Mucosa of rectum (tissue), 2 donors: ENCODE measurements around the gene HEG1.

Experiments
- H3K27ac ChIP-seq, 2 donors: one replicate each; pipeline ENCODE4 v1.7.0; 2013; ENCODE audit warnings: inconsistent platforms in 2 of 2, low read depth in 2 of 2, low read length in 2 of 2
- H3K27me3 ChIP-seq, 2 donors: one replicate each; pipeline ENCODE4 v1.7.0; 2013; ENCODE audit warnings: low read length in 2 of 2; ENCODE audit not compliant: control insufficient read depth in 2 of 2, insufficient read depth in 2 of 2
- H3K36me3 ChIP-seq, 2 donors: one replicate each; pipeline ENCODE4 v1.7.0; 2013; ENCODE audit warnings: low read length in 2 of 2; ENCODE audit not compliant: control insufficient read depth in 2 of 2, insufficient read depth in 2 of 2
- H3K4me1 ChIP-seq, 2 donors: one replicate each; pipeline ENCODE4 v1.7.0; 2013; ENCODE audit warnings: low read length in 2 of 2, mild to moderate bottlenecking in 1 of 2; ENCODE audit not compliant: control insufficient read depth in 2 of 2, insufficient read depth in 2 of 2
- H3K4me3 ChIP-seq, 2 donors: one replicate each; pipeline ENCODE4 v1.7.0; 2013; ENCODE audit warnings: low read length in 2 of 2
- H3K9ac ChIP-seq, 2 donors: one replicate each; pipeline ENCODE4 v1.7.0; 2013; ENCODE audit warnings: low read length in 2 of 2, low read depth in 1 of 2, mild to moderate bottlenecking in 1 of 2
- H3K9me3 ChIP-seq, 2 donors: one replicate each; pipeline ENCODE4 v1.7.0; 2013; ENCODE audit warnings: low read length in 2 of 2; ENCODE audit not compliant: control insufficient read depth in 2 of 2
- donor health status: healthy.
- donor health status: Normal muscosa, but diverticular disease.

Gene HEG1

GRCh38 chr3:125057186-125057850, 1.5 kb upstream of the HEG1 start:
- Histone ChIP-seq H3K9ac (no peak overlapping the region), H3K4me3 (no peak overlapping the region), H3K27me3 (no peaks in the 10 kb centered on the region), H3K4me1 (peaks cover 10 to 13% of the 10 kb centered on the region in 2 donors), H3K9me3 (no peaks in the 10 kb centered on the region), H3K36me3 (no peaks in the 10 kb centered on the region), H3K27ac (no peak overlapping the region)

GRCh38 chr3:125055331-125055912, 375 bp downstream of the HEG1 start:
- H3K4me1 ChIP-seq, result peaks cover 15 to 21% of the 10 kb centered on the region in 2 donors
- H3K9me3 ChIP-seq, result no peaks in the 10 kb centered on the region
- peak overlapping the region; percentile 64 to 69 for H3K27ac ChIP-seq

GRCh38 chr3:125054449-125055329, 1.1 kb downstream of the HEG1 start:
- peak overlapping the region; percentile 61 to 72 for H3K9ac ChIP-seq
- H3K4me1 ChIP-seq, result peaks cover 15 to 21% of the 10 kb centered on the region in 2 donors
- no peaks in the 10 kb centered on the region for H3K9me3 ChIP-seq

More at GRCh38 chr3:125055331-125055912, 375 bp downstream of the HEG1 start:
- H3K4me3 ChIP-seq, result peak overlapping the region; percentile 67 to 77
- H3K27me3 ChIP-seq, result no peaks in the 10 kb centered on the region
- H3K36me3 ChIP-seq, result no peaks in the 10 kb centered on the region
- H3K9ac ChIP-seq, result peak overlapping the region; percentile 61 to 72

GRCh38 chr3:125054062-125054448, 1.7 kb downstream of the HEG1 start:
- H3K27me3 ChIP-seq, result no peaks in the 10 kb centered on the region
- H3K4me1 ChIP-seq, result peaks cover 15 to 21% of the 10 kb centered on the region in 2 donors
- peak overlapping the region in 1 of 2 donors; percentile 77 for H3K4me3 ChIP-seq
- no peaks in the 10 kb centered on the region for H3K9me3 ChIP-seq
- no peak overlapping the region for H3K9ac ChIP-seq
- no peaks in the 10 kb centered on the region for H3K36me3 ChIP-seq
- H3K27ac ChIP-seq, result peak overlapping the region in 1 of 2 donors; percentile 64

More at GRCh38 chr3:125054449-125055329, 1.1 kb downstream of the HEG1 start:
- Histone ChIP-seq H3K36me3 (no peaks in the 10 kb centered on the region), H3K4me3 (peak overlapping the region; percentile 67 to 77), H3K27ac (peak overlapping the region; percentile 64 to 69), H3K27me3 (no peaks in the 10 kb centered on the region)

GRCh38 chr3:125053304-125053699, 2.5 kb downstream of the HEG1 start:
- Histone ChIP-seq H3K4me3 (peak overlapping the region in 1 of 2 donors; percentile 35), H3K9me3 (no peaks in the 10 kb centered on the region), H3K27ac (peak overlapping the region; percentile 42 to 64), H3K36me3 (no peaks in the 10 kb centered on the region), H3K27me3 (no peaks in the 10 kb centered on the region), H3K9ac (no peak overlapping the region), H3K4me1 (peaks cover 15 to 21% of the 10 kb centered on the region in 2 donors)

GRCh38 chr3:125052624-125053303, 3.0 kb downstream of the HEG1 start:
- Histone ChIP-seq H3K4me1 (peaks cover 15 to 21% of the 10 kb centered on the region in 2 donors), H3K27me3 (no peaks in the 10 kb centered on the region), H3K4me3 (peak overlapping the region; percentile 12 to 49), H3K9me3 (no peaks in the 10 kb centered on the region), H3K36me3 (no peaks in the 10 kb centered on the region), H3K9ac (no peak overlapping the region), H3K27ac (peak overlapping the region; percentile 42 to 64)

GRCh38 chr3:125051715-125052581, 3.8 kb downstream of the HEG1 start:
- peaks cover 15 to 21% of the 10 kb centered on the region in 2 donors for H3K4me1 ChIP-seq
- peak overlapping the region; percentile 57 to 64 for H3K27ac ChIP-seq
- H3K4me3 ChIP-seq, result peak overlapping the region; percentile 12 to 49
- peak overlapping the region in 1 of 2 donors; percentile 24 for H3K9ac ChIP-seq
- no peaks in the 10 kb centered on the region for H3K36me3 ChIP-seq
- no peaks in the 10 kb centered on the region for H3K27me3 ChIP-seq
- no peaks in the 10 kb centered on the region for H3K9me3 ChIP-seq

GRCh38 chr3:125051205-125051604, 4.6 kb downstream of the HEG1 start:
- Histone ChIP-seq H3K9ac (peak overlapping the region in 1 of 2 donors; percentile 28), H3K4me3 (no peak overlapping the region), H3K36me3 (no peaks in the 10 kb centered on the region), H3K4me1 (peaks cover 12 to 19% of the 10 kb centered on the region in 2 donors), H3K27ac (peak overlapping the region; percentile 57 to 64), H3K9me3 (no peaks in the 10 kb centered on the region), H3K27me3 (no peaks in the 10 kb centered on the region)

- Histone ChIP-seq H3K9ac (no peak overlapping the region), H3K4me3 (no peak overlapping the region), H3K9me3 (no peaks in the 10 kb centered on the region), H3K36me3 (no peaks in the 10 kb centered on the region), H3K27ac (no peak overlapping the region), H3K4me1 (peaks cover 11 to 18% of the 10 kb centered on the region in 2 donors), H3K27me3 (no peaks in the 10 kb centered on the region)
Observed at GRCh38 chr3:125050488-125051090, 5.2 kb downstream of the HEG1 start.
